ENCODE data around the gene ADCY2. TPM values are rescaled to one million over a fixed set of nuclear protein-coding genes. Genes with fewer than 3 reads are reported as not detected.

ADCY2 gene
- total RNA-seq, 2 donors from 2014 or later, result 5.2 to 17.7 TPM

DNA sequence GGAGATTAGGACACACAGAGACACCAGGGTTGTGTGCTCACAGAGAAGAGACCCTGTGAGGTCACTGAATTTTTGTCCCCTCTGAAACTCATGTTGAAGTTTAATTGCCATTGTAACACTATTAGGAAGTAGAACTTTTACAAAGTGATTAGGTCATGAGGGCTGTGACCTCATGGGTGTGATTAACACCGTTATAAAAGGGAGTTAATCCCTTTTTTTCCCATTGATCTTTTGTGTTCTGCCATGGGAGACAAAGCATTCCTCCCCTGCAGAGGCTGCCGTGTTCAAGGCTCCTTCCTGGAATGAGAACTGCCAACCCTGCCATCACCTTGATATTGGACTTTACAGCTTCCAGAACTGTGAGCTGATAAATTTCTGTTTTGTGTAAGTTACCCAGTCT lies 221.0 kb downstream of the ADCY2 start:
- DNase-seq (ENCODE audit: low spot score), result no peak
- TF ChIP-seq POLR2AphosphoS5 (IDR thresholded peaks at IDR 0.05), result no peak
- TF ChIP-seq, protein P1, sequence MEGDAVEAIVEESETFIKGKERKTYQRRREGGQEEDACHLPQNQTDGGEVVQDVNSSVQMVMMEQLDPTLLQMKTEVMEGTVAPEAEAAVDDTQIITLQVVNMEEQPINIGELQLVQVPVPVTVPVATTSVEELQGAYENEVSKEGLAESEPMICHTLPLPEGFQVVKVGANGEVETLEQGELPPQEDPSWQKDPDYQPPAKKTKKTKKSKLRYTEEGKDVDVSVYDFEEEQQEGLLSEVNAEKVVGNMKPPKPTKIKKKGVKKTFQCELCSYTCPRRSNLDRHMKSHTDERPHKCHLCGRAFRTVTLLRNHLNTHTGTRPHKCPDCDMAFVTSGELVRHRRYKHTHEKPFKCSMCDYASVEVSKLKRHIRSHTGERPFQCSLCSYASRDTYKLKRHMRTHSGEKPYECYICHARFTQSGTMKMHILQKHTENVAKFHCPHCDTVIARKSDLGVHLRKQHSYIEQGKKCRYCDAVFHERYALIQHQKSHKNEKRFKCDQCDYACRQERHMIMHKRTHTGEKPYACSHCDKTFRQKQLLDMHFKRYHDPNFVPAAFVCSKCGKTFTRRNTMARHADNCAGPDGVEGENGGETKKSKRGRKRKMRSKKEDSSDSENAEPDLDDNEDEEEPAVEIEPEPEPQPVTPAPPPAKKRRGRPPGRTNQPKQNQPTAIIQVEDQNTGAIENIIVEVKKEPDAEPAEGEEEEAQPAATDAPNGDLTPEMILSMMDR (IDR thresholded peaks at IDR 0.05), result no peak
- no peak for TF ChIP-seq POLR2A (IDR thresholded peaks at IDR 0.05)
- no peak overlapping the region for H3K4me3 ChIP-seq
- H3K27ac ChIP-seq, result no peak overlapping the region
- H3K36me3 ChIP-seq, result no peaks in the 10 kb centered on the region
- no peaks in the 10 kb centered on the region for H3K9me3 ChIP-seq
- no peaks in the 10 kb centered on the region for H3K27me3 ChIP-seq (replicated peaks; ENCODE audit: insufficient read depth)
- intact Hi-C loops (cut with DNase I), result no loop called here
- WGBS, result 60% methylated on average over 2 of the region's 2 CpGs
- H3K4me1 ChIP-seq (replicated peaks), result no peaks in the 10 kb centered on the region

DNA sequence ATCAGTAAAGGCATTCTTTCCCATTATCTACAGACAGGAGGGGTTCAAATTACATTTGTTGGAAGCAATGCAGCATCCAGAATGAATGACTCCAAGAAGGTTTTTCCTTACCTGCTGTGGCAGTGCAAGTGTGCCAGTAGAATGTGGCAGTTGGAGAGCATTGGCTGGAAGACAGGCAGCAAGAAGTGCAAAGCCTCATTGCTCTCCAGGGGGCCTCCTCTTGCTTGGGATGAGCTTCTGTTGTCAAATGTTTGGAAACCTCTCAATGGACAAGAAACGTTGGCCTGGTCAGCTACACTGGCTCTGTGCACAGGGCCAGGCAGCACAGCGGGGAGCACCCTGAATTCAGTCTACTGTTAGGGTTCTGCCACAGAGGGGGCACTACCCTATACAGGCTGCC lies 226.6 kb downstream of the ADCY2 start:
- TF ChIP-seq POLR2A (IDR thresholded peaks at IDR 0.05), result no peak
- TF ChIP-seq, protein P1 (IDR thresholded peaks at IDR 0.05), result no peak
- TF ChIP-seq POLR2AphosphoS5 (IDR thresholded peaks at IDR 0.05), result no peak
- 75% methylated on average over 2 of the region's 2 CpGs for WGBS

DNA sequence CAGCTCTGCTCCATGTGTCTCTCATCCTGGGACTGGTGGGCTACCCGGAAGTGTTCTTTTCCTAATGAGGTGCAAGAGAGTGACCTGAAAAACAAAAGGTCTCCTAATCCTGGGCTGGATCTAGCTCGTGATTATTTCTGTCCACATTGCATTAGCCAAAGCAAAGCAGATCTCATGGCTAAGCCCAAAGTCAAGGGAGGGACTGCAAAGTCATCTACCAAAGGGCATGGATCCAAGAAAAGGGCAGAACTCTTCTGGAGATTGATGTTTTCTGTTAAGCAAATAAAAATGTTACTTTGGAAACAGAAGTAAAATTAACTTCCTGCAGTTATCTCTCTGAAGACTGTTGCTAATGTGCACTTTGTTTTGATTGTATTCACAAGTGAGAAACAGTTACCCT lies 229.8 kb downstream of the ADCY2 start:
- Histone ChIP-seq H3K4me1 (replicated peaks) (no peaks in the 10 kb centered on the region), H3K36me3 (no peaks in the 10 kb centered on the region), H3K27me3 (replicated peaks; ENCODE audit: insufficient read depth) (no peaks in the 10 kb centered on the region), H3K9me3 (no peaks in the 10 kb centered on the region), H3K4me3 (no peak overlapping the region), H3K27ac (no peak overlapping the region)
- TF ChIP-seq POLR2AphosphoS5 (IDR thresholded peaks at IDR 0.05), result no peak
- TF ChIP-seq, protein P1 (IDR thresholded peaks at IDR 0.05), result no peak
- TF ChIP-seq POLR2A (IDR thresholded peaks at IDR 0.05), result no peak
- intact Hi-C loops (cut with DNase I), result no loop called here
- WGBS, result 51% methylated on average over 2 of the region's 2 CpGs
- DNase-seq (ENCODE audit: low spot score), result no peak

More for the DNA sequence above, 226.6 kb downstream of the ADCY2 start:
- no peak for DNase-seq (ENCODE audit: low spot score)
- H3K4me1 ChIP-seq (replicated peaks), result no peaks in the 10 kb centered on the region
- H3K4me3 ChIP-seq, result no peak overlapping the region
- H3K9me3 ChIP-seq, result no peaks in the 10 kb centered on the region
- H3K27ac ChIP-seq, result no peak overlapping the region
- intact Hi-C loops (cut with DNase I), result no loop called here
- no peaks in the 10 kb centered on the region for H3K36me3 ChIP-seq
- no peaks in the 10 kb centered on the region for H3K27me3 ChIP-seq (replicated peaks; ENCODE audit: insufficient read depth)

DNA sequence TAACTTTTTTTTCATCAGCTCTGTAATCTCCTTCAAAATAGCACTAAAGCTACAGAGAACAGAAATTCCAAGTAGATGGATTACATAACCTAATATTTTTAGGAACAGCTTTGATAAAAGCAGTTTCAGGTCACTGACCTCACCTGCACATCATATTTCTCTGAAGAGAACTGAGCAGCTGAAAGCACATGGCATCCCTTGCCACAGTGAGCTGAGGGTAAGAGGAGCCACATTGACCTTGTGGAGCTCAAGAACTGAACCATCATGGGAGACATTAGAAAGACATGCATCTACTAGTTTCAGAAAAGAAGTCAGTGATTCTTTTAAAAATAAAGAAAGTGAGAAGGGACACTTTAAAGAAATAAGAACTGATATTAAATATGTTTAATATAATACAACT lies 232.3 kb downstream of the ADCY2 start:
- H3K36me3 ChIP-seq, result no peaks in the 10 kb centered on the region
- DNase-seq (ENCODE audit: low spot score), result no peak

DNA sequence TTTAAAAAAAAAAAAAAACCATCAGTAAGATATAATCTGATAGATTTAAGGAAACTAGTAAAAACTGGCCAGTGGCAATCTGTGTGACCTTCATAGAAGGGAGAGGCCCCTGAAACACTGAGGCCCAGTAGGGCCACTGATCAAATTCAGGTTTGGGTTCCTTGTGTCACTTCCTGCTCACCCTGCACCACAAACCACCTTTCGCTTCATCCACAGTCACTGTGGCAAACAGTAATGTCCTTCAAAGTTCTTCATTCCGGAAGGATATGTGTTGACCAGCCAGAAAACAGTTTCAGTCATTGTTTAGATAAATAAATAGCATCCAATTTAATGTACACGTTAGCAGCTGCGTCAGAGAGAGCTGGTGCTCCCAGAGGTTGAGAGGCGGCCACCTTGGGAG lies 232.9 kb downstream of the ADCY2 start:
- intact Hi-C loops (cut with DNase I), result no loop called here
- Histone ChIP-seq H3K36me3 (no peaks in the 10 kb centered on the region), H3K4me3 (no peak overlapping the region), H3K27ac (no peak overlapping the region), H3K27me3 (replicated peaks; ENCODE audit: insufficient read depth) (no peaks in the 10 kb centered on the region), H3K9me3 (no peaks in the 10 kb centered on the region), H3K4me1 (replicated peaks) (no peaks in the 10 kb centered on the region)
- no peak for DNase-seq (ENCODE audit: low spot score)
- TF ChIP-seq, protein P1 (IDR thresholded peaks at IDR 0.05), result no peak
- WGBS, result 76% methylated on average over 5 of the region's 5 CpGs

More for the DNA sequence above, 232.3 kb downstream of the ADCY2 start:
- intact Hi-C loops (cut with DNase I), result no loop called here
- Histone ChIP-seq H3K27ac (no peak overlapping the region), H3K9me3 (no peaks in the 10 kb centered on the region), H3K27me3 (replicated peaks; ENCODE audit: insufficient read depth) (no peaks in the 10 kb centered on the region), H3K4me1 (replicated peaks) (no peaks in the 10 kb centered on the region), H3K4me3 (no peak overlapping the region)
- no peak for TF ChIP-seq POLR2A (IDR thresholded peaks at IDR 0.05)
- TF ChIP-seq, protein P1 (IDR thresholded peaks at IDR 0.05), result no peak
- TF ChIP-seq POLR2AphosphoS5 (IDR thresholded peaks at IDR 0.05), result no peak

All from prostate gland (tissue), 2 donors.